HEK293T (cell line): Measurements from ENCODE around the gene BMERB1.

Experiments used
- CTCF ChIA-PET: fragments of 350-600 bp; formaldehyde crosslinking; extraction: SDS; loops from one replicate; lab custom pipeline; 2021; ENCODE audit warnings: antibody characterized with exemption, inconsistent platforms; lab: Yijun Ruan, JAX
- POLR2A ChIA-PET: fragments of 350-600 bp; formaldehyde crosslinking; extraction: SDS; loops from one replicate; lab custom pipeline; 2020; ENCODE audit warnings: antibody characterized with exemption, inconsistent platforms; lab: Yijun Ruan, JAX
- DNase-seq: peaks from one replicate; pipeline ENCODE4 v3.0.0; 2012; ENCODE audit warnings: mixed read lengths; ENCODE audit errors: extremely low spot score
- ARNT ChIP-seq: fragments of 450-650 bp; IDR thresholded peaks from 2 replicates; pipeline ENCODE4 v1.6.1; 2017; ENCODE audit warnings: mild to moderate bottlenecking
- BHLHE40 ChIP-seq: fragments of 450-650 bp; IDR thresholded peaks from 2 replicates; pipeline ENCODE4 v1.6.1; 2016; ENCODE audit warnings: mild to moderate bottlenecking, moderate library complexity, borderline replicate concordance
- CTBP1 ChIP-seq: fragments of 450-650 bp; IDR thresholded peaks from 2 replicates; pipeline ENCODE4 v1.6.1; 2016; ENCODE audit warnings: borderline replicate concordance
- ELF4 ChIP-seq: fragments of 450-650 bp; IDR thresholded peaks from 2 replicates; pipeline ENCODE4 v1.6.1; 2017; ENCODE audit warnings: antibody characterized with exemption
- FOXA1 ChIP-seq: fragments of 450-650 bp; IDR thresholded peaks from 2 replicates; pipeline ENCODE4 v1.6.1; 2016; ENCODE audit warnings: mild to moderate bottlenecking
- FOXK2 ChIP-seq: fragments of 450-650 bp; IDR thresholded peaks from 2 replicates; pipeline ENCODE4 v1.6.1; 2016; ENCODE audit warnings: mild to moderate bottlenecking
- FOXM1 ChIP-seq: fragments of 450-650 bp; IDR thresholded peaks from 2 replicates; pipeline ENCODE4 v1.6.1; 2017; ENCODE audit warnings: mild to moderate bottlenecking, borderline replicate concordance
- HDGF ChIP-seq: fragments of 450-650 bp; IDR thresholded peaks from 2 replicates; pipeline ENCODE4 v1.6.1; 2017; ENCODE audit warnings: antibody characterized with exemption, borderline replicate concordance
- L3MBTL2 ChIP-seq: fragments of 450-650 bp; conservative IDR thresholded peaks from 2 replicates; pipeline ENCODE4 v1.6.1; 2016; ENCODE audit warnings: mild to moderate bottlenecking
- LEF1 ChIP-seq: fragments of 450-650 bp; IDR thresholded peaks from 2 replicates; pipeline ENCODE4 v1.6.1; 2017; ENCODE audit warnings: mild to moderate bottlenecking, borderline replicate concordance
- NFRKB ChIP-seq: fragments of 450-650 bp; IDR thresholded peaks from 2 replicates; pipeline ENCODE4 v1.6.1; 2016; ENCODE audit warnings: mild to moderate bottlenecking, moderate library complexity
- SP1 ChIP-seq: fragments of 450-650 bp; IDR thresholded peaks from 2 replicates; pipeline ENCODE4 v1.6.1; 2017
- SUZ12 ChIP-seq: fragments of 450-650 bp; IDR thresholded peaks from 2 replicates; pipeline ENCODE4 v1.6.1; 2016; ENCODE audit warnings: mild to moderate bottlenecking
- TARDBP ChIP-seq: fragments of 450-650 bp; IDR thresholded peaks from 2 replicates; pipeline ENCODE4 v1.6.1; 2016
- ZNF384 ChIP-seq: fragments of 450-650 bp; IDR thresholded peaks from 2 replicates; pipeline ENCODE4 v1.6.1; 2016
- TF ChIP-seq, protein P1 (sequence below): fragments of 450-650 bp; IDR thresholded peaks from 2 replicates; pipeline ENCODE4 v1.6.1; 2016

The BMERB1 gene

DNA sequence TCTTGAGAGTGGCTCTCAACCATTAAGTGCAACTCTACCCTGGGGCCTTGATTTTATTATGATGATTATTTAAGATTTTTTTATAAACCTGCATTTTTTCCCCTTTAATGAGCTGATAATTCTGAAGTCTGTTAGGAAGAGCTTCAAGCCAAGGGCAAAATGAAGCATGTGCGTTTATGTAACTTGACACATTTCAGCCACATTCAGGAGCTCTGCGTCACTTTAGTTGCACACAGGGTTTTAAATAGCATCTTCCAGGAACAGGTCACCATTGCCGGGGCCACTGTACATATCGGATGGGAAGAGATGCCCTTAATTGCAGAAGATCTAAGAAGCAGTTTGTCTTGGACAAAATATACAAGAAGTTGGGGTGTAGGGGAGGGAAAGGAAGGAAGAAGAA is 89.6 kb downstream of the BMERB1 start:
- TF ChIP-seq FOXM1: no peak
- TF ChIP-seq, protein P1, sequence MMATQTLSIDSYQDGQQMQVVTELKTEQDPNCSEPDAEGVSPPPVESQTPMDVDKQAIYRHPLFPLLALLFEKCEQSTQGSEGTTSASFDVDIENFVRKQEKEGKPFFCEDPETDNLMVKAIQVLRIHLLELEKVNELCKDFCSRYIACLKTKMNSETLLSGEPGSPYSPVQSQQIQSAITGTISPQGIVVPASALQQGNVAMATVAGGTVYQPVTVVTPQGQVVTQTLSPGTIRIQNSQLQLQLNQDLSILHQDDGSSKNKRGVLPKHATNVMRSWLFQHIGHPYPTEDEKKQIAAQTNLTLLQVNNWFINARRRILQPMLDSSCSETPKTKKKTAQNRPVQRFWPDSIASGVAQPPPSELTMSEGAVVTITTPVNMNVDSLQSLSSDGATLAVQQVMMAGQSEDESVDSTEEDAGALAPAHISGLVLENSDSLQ: no peak
- no peak for TF ChIP-seq HDGF
- no peak for TF ChIP-seq CTBP1
- no peak for TF ChIP-seq FOXK2
- no peak for TF ChIP-seq LEF1
- TF ChIP-seq FOXA1: no peak
- TF ChIP-seq ZNF384: no peak
- no peak for TF ChIP-seq L3MBTL2
- TF ChIP-seq BHLHE40: no peak
- no peak for TF ChIP-seq SP1
- TF ChIP-seq NFRKB: no peak
- no peak for TF ChIP-seq ELF4
- TF ChIP-seq ARNT: no peak
- no peak for TF ChIP-seq SUZ12
- TF ChIP-seq TARDBP: no peak
- no peak for DNase-seq
- ChIA-PET POLR2A (no interaction called here), CTCF (interaction anchor here (0.6 kb wide), 1 partner anchor 1554 kb away, joined by 3 read pairs; no protein-coding TSS in a partner anchor)

DNA sequence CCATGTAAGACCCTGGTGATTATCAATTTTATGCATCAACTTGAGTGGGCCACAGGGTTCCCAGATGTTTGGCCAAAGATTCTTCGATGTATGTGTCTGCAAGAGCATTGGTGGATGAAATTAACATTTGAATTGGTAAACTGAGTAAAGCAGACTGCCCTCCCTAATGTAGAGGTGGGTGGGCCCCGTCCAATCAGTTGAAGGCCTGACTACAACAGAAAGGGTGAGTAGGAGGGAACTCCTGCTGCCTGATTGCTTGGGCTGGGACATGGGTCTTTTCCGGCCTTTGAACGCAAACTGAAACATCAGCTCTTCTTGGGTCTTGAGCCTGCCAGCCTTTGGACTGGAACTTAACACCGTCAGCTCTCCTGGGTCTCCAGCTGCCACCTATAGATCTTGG is 90.6 kb downstream of the BMERB1 start:
- DNase-seq: no peak
- TF ChIP-seq ZNF384 (no peak), SP1 (no peak), NFRKB (no peak), TARDBP (no peak), HDGF (no peak), L3MBTL2 (no peak), ARNT (no peak), CTBP1 (no peak), FOXA1 (no peak), FOXK2 (no peak), ELF4 (no peak), LEF1 (no peak), SUZ12 (no peak), BHLHE40 (no peak), FOXM1 (no peak)
- TF ChIP-seq, protein P1: no peak
- ChIA-PET POLR2A (no interaction called here), CTCF (interaction anchor here (0.6 kb wide), 1 partner anchor 97 kb away, joined by 3 read pairs; no protein-coding TSS in a partner anchor)

DNA sequence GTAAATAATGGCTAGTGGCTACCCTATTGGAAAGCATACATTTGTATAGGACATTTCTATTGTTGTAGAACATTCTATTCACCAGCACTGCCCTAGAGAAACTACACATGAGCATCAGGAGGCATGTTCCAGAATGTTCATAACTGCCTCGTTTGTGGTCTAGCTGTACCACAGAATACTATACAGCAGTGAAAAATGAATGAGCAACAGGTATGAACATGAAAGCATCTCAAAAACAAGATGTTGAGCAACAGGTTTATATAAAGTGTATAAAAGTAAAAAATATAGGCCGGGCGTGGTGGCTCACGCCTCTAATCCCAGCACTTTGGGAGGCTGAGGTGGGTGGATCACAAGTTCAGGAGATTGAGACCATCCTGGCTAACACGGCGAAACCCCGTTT is 91.7 kb downstream of the BMERB1 start:
- POLR2A ChIA-PET: no interaction called here
- no peak for DNase-seq
- no peak for TF ChIP-seq NFRKB
- no peak for TF ChIP-seq FOXA1
- CTCF ChIA-PET: interaction anchor here (0.6 kb wide), 1 partner anchor 16 kb away, joined by 3 read pairs; no protein-coding TSS in a partner anchor

DNA sequence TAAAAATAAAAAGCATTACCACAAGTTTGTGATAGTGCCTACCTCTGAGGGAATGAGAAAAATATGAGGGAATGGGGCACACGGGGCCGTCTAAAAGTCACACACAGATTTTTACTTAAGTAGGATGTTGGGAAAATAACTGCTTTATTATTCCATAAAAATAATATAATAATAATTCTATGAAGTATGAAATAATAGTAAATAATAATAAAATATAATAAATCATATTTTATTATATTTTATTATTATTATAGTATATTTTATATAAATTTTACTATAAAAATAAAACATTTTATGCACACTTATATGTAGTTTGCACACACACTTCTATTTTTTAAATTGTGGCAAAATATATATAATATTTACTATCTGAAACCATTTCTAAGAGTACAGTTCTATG is 92.3 kb downstream of the BMERB1 start:
- no peak for DNase-seq
- TF ChIP-seq SP1 (no peak), FOXK2 (no peak), BHLHE40 (no peak), ARNT (no peak), NFRKB (no peak), HDGF (no peak), TARDBP (no peak), LEF1 (no peak), CTBP1 (no peak), ZNF384 (no peak), FOXM1 (no peak), FOXA1 (no peak), L3MBTL2 (no peak), SUZ12 (no peak), ELF4 (no peak)
- TF ChIP-seq, protein P1: no peak
- ChIA-PET POLR2A (no interaction called here), CTCF (no interaction called here)

DNA sequence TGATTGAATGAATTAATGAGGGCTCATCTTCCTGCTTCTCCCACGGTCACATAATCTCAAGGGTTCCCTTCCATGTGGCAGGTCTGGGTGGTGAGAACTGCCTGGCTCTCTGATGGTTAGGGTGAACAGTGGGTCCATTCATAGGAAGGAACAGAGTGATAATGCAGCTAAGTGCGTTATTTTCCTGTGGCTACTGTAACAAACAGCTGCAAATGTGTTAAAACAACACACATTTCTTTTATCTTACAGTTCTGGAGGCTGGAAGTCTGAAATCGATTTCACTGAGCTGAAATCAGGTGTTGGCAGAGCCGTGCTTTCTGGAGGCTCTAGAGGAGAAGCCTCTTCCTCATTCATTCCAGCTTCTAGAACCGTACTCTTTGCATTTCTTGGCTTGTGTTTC is 95.3 kb downstream of the BMERB1 start:
- no peak for DNase-seq
- ChIA-PET POLR2A (interaction anchor here (1.0 kb wide), 1 partner anchor 114 kb away, joined by 3 read pairs; the partner anchor contains the start of gene MARF1), CTCF (no interaction called here)
- TF ChIP-seq NFRKB (no peak), HDGF (no peak), CTBP1 (no peak), BHLHE40 (no peak), TARDBP (no peak), ARNT (no peak), L3MBTL2 (no peak), FOXM1 (no peak), FOXK2 (no peak), LEF1 (no peak), SP1 (no peak), ZNF384 (no peak), ELF4 (no peak), FOXA1 (no peak), SUZ12 (no peak)
- TF ChIP-seq, protein P1: no peak

DNA sequence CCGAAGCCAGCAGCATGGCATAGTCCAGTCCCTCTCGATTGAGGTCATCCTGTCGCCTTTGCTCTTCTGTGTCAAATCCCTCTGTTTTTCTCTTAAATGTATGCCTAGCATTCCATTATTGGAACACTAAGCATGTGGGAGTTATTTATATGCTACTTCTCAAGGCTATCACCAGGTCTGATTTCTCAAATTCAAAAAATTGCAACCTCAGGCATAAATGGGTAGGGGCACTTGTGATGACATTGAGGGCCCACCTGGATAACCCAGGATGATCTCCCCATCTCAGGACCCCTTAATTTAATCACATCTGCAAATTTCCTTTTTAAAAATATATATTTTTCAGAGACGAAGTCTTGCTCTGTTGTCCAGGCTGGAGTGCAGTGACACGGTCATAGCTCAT is 95.7 kb downstream of the BMERB1 start:
- POLR2A ChIA-PET: interaction anchor here (1.0 kb wide), 1 partner anchor 113 kb away, joined by 3 read pairs; the partner anchor contains the start of gene MARF1
- CTCF ChIA-PET: no interaction called here
- TF ChIP-seq L3MBTL2 (no peak), SUZ12 (no peak), CTBP1 (no peak), FOXK2 (no peak), LEF1 (no peak), FOXM1 (no peak), FOXA1 (no peak), ARNT (no peak)
- TF ChIP-seq, protein P1: no peak
- no peak for DNase-seq
